B cell (primary cell): Measurements from ENCODE around the gene PACRG. TPM values are rescaled to one million over a fixed set of nuclear protein-coding genes. Genes with fewer than 3 reads are reported as not detected.

Experiments used
- ATAC-seq: fragments of 200-7000 bp; cut with Tn5 transposase; one replicate; pipeline ENCODE4 v1.10.0; 2021; ENCODE audit warnings: low read depth, mild to moderate bottlenecking, moderate number of reproducible peaks, moderate library complexity
- CTCF ChIA-PET: fragments of 350-600 bp; sonication (Branson Sonifier 250); formaldehyde crosslinking; loops from one replicate; lab custom pipeline; 2021; ENCODE audit warnings: antibody characterized with exemption, inconsistent platforms; lab: Charles Lee
- POLR2A ChIA-PET: fragments of 350-600 bp; sonication (Branson Sonifier 250); formaldehyde crosslinking; loops from one replicate; lab custom pipeline; 2021; ENCODE audit warnings: antibody characterized with exemption; lab: Charles Lee
- DNase-seq: peaks from one replicate; pipeline ENCODE4 v3.0.0; 2013
- H2AFZ ChIP-seq: 2 replicates; pipeline ENCODE4 v1.6.1; 2012; ENCODE audit warnings: mild to moderate bottlenecking, low read depth, low read length; ENCODE audit not compliant: insufficient read depth, poor library complexity, severe bottlenecking
- H3K27ac ChIP-seq, 2 donors: 1 replicate in 1 of 2; 2 replicates in 1 of 2; pipeline ENCODE4 v1.5.1; 2012 to 2013; ENCODE audit warnings: low read length in 2 of 2, mild to moderate bottlenecking in 2 of 2, moderate library complexity in 1 of 2
- H3K27me3 ChIP-seq, 4 experiments: fragments of 200-600 bp in 1 of 4; sonication (generic) in 1 of 4; replicated peaks in 1 of 4; 1 replicate in 2 of 4; 2 replicates in 2 of 4; pipeline versions ENCODE4 v1.6.1 to v1.7.0; 2013 to 2016; ENCODE audit warnings: low read length in 3 of 4, mild to moderate bottlenecking in 2 of 4, mixed read lengths in 1 of 4, moderate library complexity in 1 of 4; ENCODE audit not compliant: insufficient read depth in 4 of 4, control insufficient read depth in 3 of 4; ENCODE audit errors: control extremely low read depth in 1 of 4
- H3K36me3 ChIP-seq, 2 experiments: replicated peaks in 1 of 2; 1 replicate in 1 of 2; 2 replicates in 1 of 2; pipeline versions ENCODE4 v1.6.1 to v1.7.1; 2013; ENCODE audit warnings: low read length in 1 of 2; ENCODE audit not compliant: insufficient read depth in 2 of 2, control insufficient read depth in 1 of 2; ENCODE audit errors: control extremely low read depth in 1 of 2, extremely low read depth in 1 of 2
- H3K4me1 ChIP-seq, 2 donors: fragments of 200-600 bp in 1 of 2; sonication (generic) in 1 of 2; 1 replicate in 1 of 2; 2 replicates in 1 of 2; pipeline versions ENCODE4 v1.5.1 to v1.6.1; 2013 to 2017; ENCODE audit warnings: low read length in 2 of 2; ENCODE audit not compliant: control insufficient read depth in 2 of 2, insufficient read depth in 2 of 2
- H3K4me2 ChIP-seq: replicated peaks from 2 replicates; pipeline ENCODE3; 2012; ENCODE audit warnings: mild to moderate bottlenecking, low read depth, low read length; ENCODE audit not compliant: poor library complexity, severe bottlenecking
- H3K4me3 ChIP-seq, 5 experiments: fragments of 200-600 bp in 1 of 5; sonication (generic) in 1 of 5; 1 replicate in 3 of 5; 2 replicates in 2 of 5; pipeline versions ENCODE4 v1.5.1 to v1.7.0; 2011 to 2016; ENCODE audit warnings: low read length in 4 of 5, mild to moderate bottlenecking in 4 of 5, low read depth in 2 of 5, control low read depth in 1 of 5, moderate library complexity in 1 of 5; ENCODE audit not compliant: insufficient read depth in 1 of 5; ENCODE audit errors: control extremely low read depth in 1 of 5, extremely low read depth in 1 of 5
- H3K79me2 ChIP-seq: fragments of 200-600 bp; sonication (generic); one replicate; pipeline ENCODE4 v1.6.0; 2016; ENCODE audit warnings: low read length; ENCODE audit not compliant: control insufficient read depth, insufficient read depth
- H3K9ac ChIP-seq: fragments of 200-600 bp; sonication (generic); 2 replicates; pipeline ENCODE4 v1.6.1; 2017; ENCODE audit warnings: mild to moderate bottlenecking, low read length, moderate library complexity
- H3K9me3 ChIP-seq, 3 donors: one replicate each; pipeline versions ENCODE4 v1.6.1 to v1.7.1; 2013; ENCODE audit warnings: low read length in 2 of 3; ENCODE audit not compliant: control insufficient read depth in 2 of 3, insufficient read depth in 1 of 3; ENCODE audit errors: control extremely low read depth in 1 of 3
- H4K20me1 ChIP-seq: 2 replicates; pipeline ENCODE4 v1.6.0; 2012; ENCODE audit warnings: mild to moderate bottlenecking, low read length; ENCODE audit not compliant: insufficient read depth, control insufficient read depth, poor library complexity, severe bottlenecking
- H3K27ac Mint-ChIP-seq: one replicate; pipeline ENCODE4 v1.8.0; 2021; ENCODE audit warnings: mixed read lengths
- H3K27me3 Mint-ChIP-seq: one replicate; pipeline ENCODE4 v1.8.0; 2021; ENCODE audit warnings: mixed read lengths
- H3K4me1 Mint-ChIP-seq: one replicate; pipeline ENCODE4 v1.8.0; 2021; ENCODE audit warnings: mixed read lengths
- H3K4me3 Mint-ChIP-seq: one replicate; pipeline ENCODE4 v1.8.0; 2021; ENCODE audit warnings: mixed read lengths
- H3K9me3 Mint-ChIP-seq: one replicate; pipeline ENCODE4 v1.8.0; 2022; ENCODE audit warnings: mixed read lengths; ENCODE audit not compliant: insufficient read depth
- EZH2 ChIP-seq: IDR thresholded peaks from 2 replicates; pipeline ENCODE4 v1.6.1; 2012; ENCODE audit warnings: borderline replicate concordance, low read depth, mild to moderate bottlenecking, moderate library complexity, low read length; ENCODE audit not compliant: insufficient read depth, poor library complexity, severe bottlenecking
- WGBS: methylation state at CpG from one replicate; pipeline ENCODE4 v1.1.5; 2013; ENCODE audit warnings: missing lambda C conversion rate; ENCODE audit not compliant: insufficient coverage; 5-methylcytosine and 5-hydroxymethylcytosine counted together
- intact Hi-C: fragments of 100-400 bp; cut with micrococcal nuclease; formaldehyde crosslinking; loops from one replicate; pipeline ENCODE4 v1.10.0; 2022
- polyA plus RNA-seq: library from polyadenylated mRNA; depleted of rRNA; stranded (reverse); fragments of >200 nt; gene quantifications from 2 replicates; pipeline ENCODE4 v1.2.3, GENCODE V29; 2012
- total RNA-seq, 2 donors: library from RNA; stranded (reverse); fragments of 120-200 nt in 1 of 2; gene quantifications; 1 replicate in 1 of 2; 2 replicates in 1 of 2; pipeline versions ENCODE4 v1.2.3 to v1.2.4, GENCODE V29; 2013 to 2022
- TF ChIP-seq, protein P1 (sequence below): fragments of 200-600 bp; IDR thresholded peaks from one replicate; pipeline ENCODE4 v1.8.0; 2022; ENCODE audit warnings: antibody characterized with exemption, mild to moderate bottlenecking

PACRG gene
- total and polyA plus RNA-seq, 2 donors (not counting 1 experiment from before 2014, with no cell fraction given), result not detected

GRCh38 chr6:162736961-162737360 lies 9.2 kb downstream of the PACRG start:
- intact Hi-C loops, result loop anchor here (5.0 kb wide), 1 partner anchor 1345 kb away; no protein-coding TSS in a partner anchor
- no peak overlapping the region for H2AFZ ChIP-seq
- Mint-ChIP-seq H3K4me1 (no peaks in the 10 kb centered on the region), H3K27me3 (peaks cover 7% of the 10 kb centered on the region), H3K4me3 (no peak overlapping the region), H3K9me3 (no peaks in the 10 kb centered on the region), H3K27ac (no peak overlapping the region)
- ChIA-PET CTCF (no interaction called here), POLR2A (no interaction called here)
- no peak overlapping the region for H3K4me3 ChIP-seq
- no peak overlapping the region for H3K9ac ChIP-seq
- DNase-seq (no peak), ATAC-seq (no peak)
- no peak overlapping the region for H3K27ac ChIP-seq
- no peaks in the 10 kb centered on the region for H4K20me1 ChIP-seq
- H3K4me1 ChIP-seq, result no peaks in the 10 kb centered on the region
- WGBS, result no CpG with 5 or more reads among the region's 1 CpG
- H3K4me2 ChIP-seq, result no peak overlapping the region
- TF ChIP-seq EZH2, result no peak
- TF ChIP-seq, protein P1, sequence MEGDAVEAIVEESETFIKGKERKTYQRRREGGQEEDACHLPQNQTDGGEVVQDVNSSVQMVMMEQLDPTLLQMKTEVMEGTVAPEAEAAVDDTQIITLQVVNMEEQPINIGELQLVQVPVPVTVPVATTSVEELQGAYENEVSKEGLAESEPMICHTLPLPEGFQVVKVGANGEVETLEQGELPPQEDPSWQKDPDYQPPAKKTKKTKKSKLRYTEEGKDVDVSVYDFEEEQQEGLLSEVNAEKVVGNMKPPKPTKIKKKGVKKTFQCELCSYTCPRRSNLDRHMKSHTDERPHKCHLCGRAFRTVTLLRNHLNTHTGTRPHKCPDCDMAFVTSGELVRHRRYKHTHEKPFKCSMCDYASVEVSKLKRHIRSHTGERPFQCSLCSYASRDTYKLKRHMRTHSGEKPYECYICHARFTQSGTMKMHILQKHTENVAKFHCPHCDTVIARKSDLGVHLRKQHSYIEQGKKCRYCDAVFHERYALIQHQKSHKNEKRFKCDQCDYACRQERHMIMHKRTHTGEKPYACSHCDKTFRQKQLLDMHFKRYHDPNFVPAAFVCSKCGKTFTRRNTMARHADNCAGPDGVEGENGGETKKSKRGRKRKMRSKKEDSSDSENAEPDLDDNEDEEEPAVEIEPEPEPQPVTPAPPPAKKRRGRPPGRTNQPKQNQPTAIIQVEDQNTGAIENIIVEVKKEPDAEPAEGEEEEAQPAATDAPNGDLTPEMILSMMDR, result no peak
- no peaks in the 10 kb centered on the region for H3K36me3 ChIP-seq
- no peaks in the 10 kb centered on the region for H3K9me3 ChIP-seq
- H3K27me3 ChIP-seq, result no peaks in the 10 kb centered on the region
- no peaks in the 10 kb centered on the region for H3K79me2 ChIP-seq

DNA sequence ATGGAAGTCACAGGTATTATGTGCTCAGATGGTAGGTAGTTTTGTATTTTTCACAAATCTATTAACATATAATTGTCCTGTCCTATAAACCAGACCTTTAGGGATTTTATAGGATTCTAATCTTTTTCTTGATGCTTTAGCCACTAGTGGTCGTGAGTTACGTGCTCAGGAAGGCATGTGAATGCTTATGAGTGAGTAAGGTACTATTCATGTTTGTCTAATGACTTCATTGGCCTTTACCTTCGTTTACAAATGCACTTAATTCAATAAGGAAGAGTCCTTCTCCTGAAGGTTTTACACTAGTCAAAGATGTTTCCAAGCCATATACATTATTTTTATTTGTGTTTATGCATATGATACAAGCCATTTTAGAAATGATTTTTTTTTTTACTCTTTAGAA lies 23.0 kb downstream of the PACRG start:
- Histone ChIP-seq H2AFZ (no peak overlapping the region), H3K79me2 (no peaks in the 10 kb centered on the region), H3K4me3 (no peak overlapping the region), H3K4me2 (no peak overlapping the region), H3K36me3 (no peaks in the 10 kb centered on the region), H3K9me3 (no peaks in the 10 kb centered on the region), H3K4me1 (no peaks in the 10 kb centered on the region), H4K20me1 (no peaks in the 10 kb centered on the region), H3K27me3 (no peaks in the 10 kb centered on the region), H3K27ac (no peak overlapping the region), H3K9ac (no peak overlapping the region)
- ATAC-seq (no peak), DNase-seq (no peak)
- ChIA-PET POLR2A (no interaction called here), CTCF (no interaction called here)
- intact Hi-C loops, result no loop called here
- Mint-ChIP-seq H3K4me3 (no peak overlapping the region), H3K9me3 (no peaks in the 10 kb centered on the region), H3K4me1 (no peaks in the 10 kb centered on the region), H3K27ac (no peak overlapping the region), H3K27me3 (no peaks in the 10 kb centered on the region)
- no CpG with 5 or more reads among the region's 3 CpGs for WGBS
- no peak for TF ChIP-seq EZH2
- TF ChIP-seq, protein P1, result no peak
